GM19351 (cell line): ENCODE measurements around the gene CAPN6.

Source experiments
- ATAC-seq: cut with Tn5 transposase; IDR thresholded peaks from one replicate; pipeline ENCODE4 v1.9.1; 2021; ENCODE audit warnings: mild to moderate bottlenecking, moderate library complexity; ENCODE audit not compliant: unreplicated experiment

The CAPN6 gene

DNA sequence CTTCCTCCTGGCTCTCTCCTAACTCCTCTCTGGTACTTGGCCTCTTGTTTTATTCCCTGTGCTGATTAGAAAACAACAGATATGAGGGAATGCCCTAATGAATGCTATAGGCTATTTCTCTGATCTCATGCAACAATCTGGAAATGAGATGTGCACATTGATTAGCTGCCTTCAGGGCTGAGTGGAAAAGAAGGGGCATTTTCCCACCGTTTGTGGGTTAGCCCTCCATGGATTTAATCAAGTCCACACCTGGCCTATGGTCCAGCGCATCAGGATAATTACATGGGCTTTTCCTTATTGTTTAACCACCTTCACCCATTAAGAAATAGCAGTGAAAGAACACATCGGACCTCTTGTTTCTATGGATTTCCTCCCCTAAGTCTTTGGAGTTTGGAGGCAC, 70.0 kb downstream of the CAPN6 start:
- no peak for ATAC-seq

GRCh38 chrX:111199505-111199904, 70.8 kb downstream of the CAPN6 start:
- ATAC-seq, result no peak
